ENCODE results near the gene ACTN4. TPM values are rescaled to one million over a fixed set of nuclear protein-coding genes. Genes with fewer than 3 reads are reported as not detected.

Gene ACTN4
- total RNA-seq (2013; cell fraction: nucleolus; rRNA removed), result 94.9 and 116 TPM in 2 replicates
- total RNA-seq (2014; rRNA removed) (131 and 173 TPM in 2 replicates), total RNA-seq (2014; rRNA removed; fragmentation: Illumina TruSeq; extraction: Trizol) (26.9 and 30.4 TPM in 2 replicates), total RNA-seq (2021) (278 and 293 TPM in 2 replicates), polyA plus RNA-seq (2011; rRNA removed) (40.0 and 127 TPM in 2 replicates), polyA plus RNA-seq (2014; fragmentation: Illumina TruSeq; extraction: Trizol) (99.2 and 135 TPM in 2 replicates), polyA plus RNA-seq (2014; fragmentation: Nextera tagmentation; extraction: Ambion mirVana) (1 to 10 TPM; 2.4 to 6.7 TPM), polyA plus RNA-seq (2014; rRNA removed) (123 and 187 TPM in 2 replicates), polyA plus RNA-seq (2016; fragmentation: Nextera tagmentation; extraction: Ambion mirVana) (10 to 100 TPM; 37.9 to 45.7 TPM), polyA minus RNA-seq (2011; rRNA and poly(A)+ RNA removed) (59.8 and 89.6 TPM in 2 replicates), Bru-seq, nascent RNA (percentile 75 among the genes with signal in this experiment), BruChase-seq, experiment 1, labeled RNA remaining after a 6-hour chase (percentile 85 among the genes with signal in this experiment), BruChase-seq, experiment 2, labeled RNA remaining after a 2-hour chase (percentile 81 among the genes with signal in this experiment)
- polyA plus RNA-seq (2011; ENCODE audit: low read depth), result 84.3 TPM
- polyA plus RNA-seq (2011; cell fraction: cytosol; rRNA removed), result 71.1 and 76.5 TPM in 2 replicates
- polyA plus RNA-seq (2011; cell fraction: nucleus; rRNA removed), result 300 and 637 TPM in 2 replicates
- polyA plus RNA-seq (2012), result 113 and 154 TPM in 2 replicates
- polyA minus RNA-seq (2011; cell fraction: cytosol; rRNA and poly(A)+ RNA removed), result 39.3 and 47.6 TPM in 2 replicates
- 27.4 and 67.4 TPM in 2 replicates for polyA minus RNA-seq (2011; cell fraction: nucleus; rRNA and poly(A)+ RNA removed)
- long read RNA-seq, experiment 1, full-length matches to known transcripts, result 2 of 7 reads
- long read RNA-seq, experiment 1, partial matches to known transcripts, result 4 of 7 reads
- long read RNA-seq, experiment 1, other reads (novel, unspliced or antisense), result 1 of 7 reads
- long read RNA-seq, experiment 2, partial matches to known transcripts, result 1 of 1 reads
- long read RNA-seq, experiment 2, other reads (novel, unspliced or antisense), result 0 of 1 reads

GRCh38 chr19:38647368-38647965 is at the start of gene ACTN4:
TSS of gene ACTN4 (plus strand) at chr19:38647649. CDS start at chr19:38647746, 97 bp downstream.
- in situ Hi-C loops (cut with MboI) (loop anchor here (25.0 kb wide), 1 partner anchor 235 kb away; the partner anchor contains the start of gene FAM98C), intact Hi-C loops (cut with micrococcal nuclease; ENCODE audit: unreplicated experiment) (loop anchor here (5.0 kb wide), 1 partner anchor 40 kb away; no protein-coding TSS in a partner anchor)
- Histone ChIP-seq H3K9ac (ENCODE audit: control insufficient read depth, insufficient read depth, low read length) (peak within 1 kb of the TSS; percentile 95), H3K4me3 (peak within 1 kb of the TSS; percentile 100), H3K4me1 (ENCODE audit: control insufficient read depth, insufficient read depth, low read length) (peaks cover 13% of the 10 kb centered on the region), H2AFZ (ENCODE audit: control insufficient read depth, low read depth, low read length) (peak within 1 kb of the TSS; percentile 59), H3K79me2 (ENCODE audit: control insufficient read depth, insufficient read depth, low read length) (peaks cover 50% of the 10 kb centered on the region), H3K27me3 (replicated peaks in 1 of 2; ENCODE audit: control insufficient read depth in 2 of 2, insufficient read depth in 2 of 2, low read length in 1 of 2) (no peaks in the 10 kb centered on the region), H4K20me1 (ENCODE audit: control insufficient read depth, insufficient read depth) (no peaks in the 10 kb centered on the region; the same call in 1 of the 2 replicates), H3K9me3 (replicated peaks; ENCODE audit: control insufficient read depth, insufficient read depth, low read length) (no peaks in the 10 kb centered on the region), H3K4me2 (ENCODE audit: control insufficient read depth, insufficient read depth) (peak within 1 kb of the TSS; percentile 97), H3K36me3 (ENCODE audit: control insufficient read depth in 2 of 2, insufficient read depth in 2 of 2, low read length in 1 of 2) (no peaks in the 10 kb centered on the region), H3K27ac (ENCODE audit: control insufficient read depth, insufficient read depth) (peak within 1 kb of the TSS; percentile 79)
- CTCF ChIA-PET, result interaction anchor here (0.7 to 6.5 kb wide), 14 partner anchors 9 to 694 kb away, joined by 3 to 53 read pairs (median 4); partner anchors contain the start of genes FAM98C, MAP4K1, MRPS12 and SARS2
- POLR2A ChIA-PET, result interaction anchor here (0.6 to 2.8 kb wide), 16 partner anchors 9 to 266 kb away, joined by 3 to 26 read pairs (median 4); partner anchors contain the start of genes ECH1, EIF3K, MAP4K1 and RINL
- no TSS peak for BruUV-seq (replicated peaks)
- SMC1A ChIA-PET (ENCODE audit: uncharacterized antibody, unreplicated experiment), result interaction anchor here (0.8 to 2.1 kb wide), 10 partner anchors 10 to 283 kb away, joined by 3 to 10 read pairs (median 3); partner anchors contain the start of genes EIF3K, MAP4K1, MRPS12 and PSMD8
- RAD21 ChIA-PET (ENCODE audit: unreplicated experiment), result interaction anchor here (0.6 to 2.5 kb wide), 24 partner anchors 9 to 316 kb away, joined by 3 to 21 read pairs (median 4); partner anchors contain the start of genes ECH1, EIF3K, FAM98C and MAP4K1
- under 1% methylated on average over 74 of the region's 77 CpGs for WGBS (ENCODE audit: insufficient coverage, insufficient replicate concordance, low lambda C conversion rate, missing lambda C conversion rate)
- DNase-seq (ENCODE audit: low read depth, low spot score) (peak; percentile 78), ATAC-seq (peak; percentile 91), FAIRE-seq (peak; percentile 77)
- no peak for TF ChIP-seq ZNF207 (IDR thresholded peaks at IDR 0.05; ENCODE audit: borderline replicate concordance)
- TF ChIP-seq EP300 (IDR thresholded peaks at IDR 0.05; ENCODE audit: borderline replicate concordance in 1 of 2, control insufficient read depth in 1 of 2, low read depth in 2 of 2, low read length in 2 of 2), result no peak
- TF ChIP-seq PKNOX1 (IDR thresholded peaks at IDR 0.05), result 0 out of 2 replicates have a peak, but pooled peaks have one; percentile 21
- TF ChIP-seq, protein P1, sequence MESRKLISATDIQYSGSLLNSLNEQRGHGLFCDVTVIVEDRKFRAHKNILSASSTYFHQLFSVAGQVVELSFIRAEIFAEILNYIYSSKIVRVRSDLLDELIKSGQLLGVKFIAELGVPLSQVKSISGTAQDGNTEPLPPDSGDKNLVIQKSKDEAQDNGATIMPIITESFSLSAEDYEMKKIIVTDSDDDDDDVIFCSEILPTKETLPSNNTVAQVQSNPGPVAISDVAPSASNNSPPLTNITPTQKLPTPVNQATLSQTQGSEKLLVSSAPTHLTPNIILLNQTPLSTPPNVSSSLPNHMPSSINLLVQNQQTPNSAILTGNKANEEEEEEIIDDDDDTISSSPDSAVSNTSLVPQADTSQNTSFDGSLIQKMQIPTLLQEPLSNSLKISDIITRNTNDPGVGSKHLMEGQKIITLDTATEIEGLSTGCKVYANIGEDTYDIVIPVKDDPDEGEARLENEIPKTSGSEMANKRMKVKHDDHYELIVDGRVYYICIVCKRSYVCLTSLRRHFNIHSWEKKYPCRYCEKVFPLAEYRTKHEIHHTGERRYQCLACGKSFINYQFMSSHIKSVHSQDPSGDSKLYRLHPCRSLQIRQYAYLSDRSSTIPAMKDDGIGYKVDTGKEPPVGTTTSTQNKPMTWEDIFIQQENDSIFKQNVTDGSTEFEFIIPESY (IDR thresholded peaks at IDR 0.05), result no peak
- no peak for TF ChIP-seq CEBPZ (IDR thresholded peaks at IDR 0.05; ENCODE audit: low read depth, low read length)
- TF ChIP-seq GATAD2B (conservative IDR thresholded peaks at IDR 0.05; ENCODE audit: low read depth), result no peak; the same call in 1 of the 2 replicates
- no peak for TF ChIP-seq GABPA (IDR thresholded peaks at IDR 0.05; ENCODE audit: low read depth)
- no peak for TF ChIP-seq MTA3 (IDR thresholded peaks at IDR 0.05; ENCODE audit: borderline replicate concordance, low read length)
- TF ChIP-seq KAT2A (conservative IDR thresholded peaks at IDR 0.05; ENCODE audit: control insufficient read depth, low read depth, low read length), result no peak
- TF ChIP-seq, protein P2, sequence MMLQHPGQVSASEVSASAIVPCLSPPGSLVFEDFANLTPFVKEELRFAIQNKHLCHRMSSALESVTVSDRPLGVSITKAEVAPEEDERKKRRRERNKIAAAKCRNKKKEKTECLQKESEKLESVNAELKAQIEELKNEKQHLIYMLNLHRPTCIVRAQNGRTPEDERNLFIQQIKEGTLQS (IDR thresholded peaks at IDR 0.05; ENCODE audit: borderline replicate concordance, extremely low read depth, low read depth, low read length), result no peak

All from GM12878 (cell line).